K562 (cell line): ENCODE measurements around the gene PEPD. TPM values are rescaled to one million over a fixed set of nuclear protein-coding genes. Genes with fewer than 3 reads are reported as not detected.

Experiments
- CCNT2 ChIP-seq: IDR thresholded peaks from 2 replicates; pipeline ENCODE4 v1.6.1; 2011; ENCODE audit warnings: borderline replicate concordance, low read depth, mild to moderate bottlenecking, moderate library complexity, mixed read lengths, low read length; ENCODE audit not compliant: insufficient read length; ENCODE audit errors: extremely low read depth
- PYGO2 ChIP-seq: fragments of 450-650 bp; IDR thresholded peaks from 2 replicates; pipeline ENCODE4 v1.6.1; 2016; ENCODE audit warnings: mild to moderate bottlenecking, missing genetic modification characterization, moderate library complexity, missing compliant biosample characterization
- ZNF197 ChIP-seq: fragments of 200-800 bp; sonication (Bioruptor generic); IDR thresholded peaks from 2 replicates; pipeline ENCODE4 v1.6.1; 2016; ENCODE audit warnings: low read depth, missing genetic modification characterization, missing compliant biosample characterization
- polyA plus RNA-seq, 8 experiments: library from polyadenylated mRNA; depleted of rRNA in 4 of 8; stranded (reverse) in 5 of 8; unstranded in 3 of 8; fragments of >200 nt; fragmentation: Nextera tagmentation in 2 of 8; fragmentation: Illumina TruSeq in 1 of 8; extraction: Ambion mirVana in 2 of 8; extraction: Trizol in 1 of 8; gene quantifications; 2 replicates each; pipeline versions ENCODE4 v1.2.1 to v1.2.3, GENCODE V29; 2011 to 2014; ENCODE audit warnings: inconsistent platforms in 1 of 8, missing spikeins in 1 of 8
- total RNA-seq, 7 experiments: library from RNA; depleted of rRNA in 6 of 7; stranded (reverse); fragments of >200 nt in 6 of 7; fragmentation: Illumina TruSeq in 2 of 7; extraction: Trizol in 2 of 7; gene quantifications; 2 replicates each; pipeline versions ENCODE4 v1.2.1 to v1.2.3, GENCODE V29; 2011 to 2021; ENCODE audit warnings: low replicate concordance in 1 of 7
- TF ChIP-seq, protein P1 (sequence below): fragments of 450-650 bp; IDR thresholded peaks from 2 replicates; pipeline ENCODE4 v1.6.1; 2016; ENCODE audit warnings: mild to moderate bottlenecking, moderate library complexity

The PEPD gene
- total and polyA plus RNA-seq, 9 of the 15 experiments (the other 6 are each of a cell fraction or from before 2014, with no cell fraction given): 1.3 to 19.2 (median 16.0) TPM

DNA sequence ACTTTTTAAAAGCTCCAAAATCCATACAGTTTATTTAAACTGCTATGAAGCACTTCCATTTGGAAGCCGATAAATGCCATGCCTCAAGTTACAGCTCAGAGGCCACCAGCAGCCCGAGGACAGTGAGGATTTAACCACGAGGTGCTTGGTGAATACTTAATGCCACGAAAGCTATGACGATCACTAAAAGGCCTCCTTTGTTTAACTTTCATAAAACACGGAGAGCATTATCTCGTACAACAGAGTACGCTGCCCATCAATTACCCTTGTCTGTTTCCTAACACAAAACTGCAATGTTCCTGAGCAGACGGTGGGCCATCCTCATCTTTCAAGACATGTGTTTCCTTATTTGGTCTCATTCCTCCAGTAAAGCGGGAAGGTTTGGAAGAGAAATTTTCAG lies 58.4 kb downstream of the PEPD start (continued):
- TF ChIP-seq, protein P1, sequence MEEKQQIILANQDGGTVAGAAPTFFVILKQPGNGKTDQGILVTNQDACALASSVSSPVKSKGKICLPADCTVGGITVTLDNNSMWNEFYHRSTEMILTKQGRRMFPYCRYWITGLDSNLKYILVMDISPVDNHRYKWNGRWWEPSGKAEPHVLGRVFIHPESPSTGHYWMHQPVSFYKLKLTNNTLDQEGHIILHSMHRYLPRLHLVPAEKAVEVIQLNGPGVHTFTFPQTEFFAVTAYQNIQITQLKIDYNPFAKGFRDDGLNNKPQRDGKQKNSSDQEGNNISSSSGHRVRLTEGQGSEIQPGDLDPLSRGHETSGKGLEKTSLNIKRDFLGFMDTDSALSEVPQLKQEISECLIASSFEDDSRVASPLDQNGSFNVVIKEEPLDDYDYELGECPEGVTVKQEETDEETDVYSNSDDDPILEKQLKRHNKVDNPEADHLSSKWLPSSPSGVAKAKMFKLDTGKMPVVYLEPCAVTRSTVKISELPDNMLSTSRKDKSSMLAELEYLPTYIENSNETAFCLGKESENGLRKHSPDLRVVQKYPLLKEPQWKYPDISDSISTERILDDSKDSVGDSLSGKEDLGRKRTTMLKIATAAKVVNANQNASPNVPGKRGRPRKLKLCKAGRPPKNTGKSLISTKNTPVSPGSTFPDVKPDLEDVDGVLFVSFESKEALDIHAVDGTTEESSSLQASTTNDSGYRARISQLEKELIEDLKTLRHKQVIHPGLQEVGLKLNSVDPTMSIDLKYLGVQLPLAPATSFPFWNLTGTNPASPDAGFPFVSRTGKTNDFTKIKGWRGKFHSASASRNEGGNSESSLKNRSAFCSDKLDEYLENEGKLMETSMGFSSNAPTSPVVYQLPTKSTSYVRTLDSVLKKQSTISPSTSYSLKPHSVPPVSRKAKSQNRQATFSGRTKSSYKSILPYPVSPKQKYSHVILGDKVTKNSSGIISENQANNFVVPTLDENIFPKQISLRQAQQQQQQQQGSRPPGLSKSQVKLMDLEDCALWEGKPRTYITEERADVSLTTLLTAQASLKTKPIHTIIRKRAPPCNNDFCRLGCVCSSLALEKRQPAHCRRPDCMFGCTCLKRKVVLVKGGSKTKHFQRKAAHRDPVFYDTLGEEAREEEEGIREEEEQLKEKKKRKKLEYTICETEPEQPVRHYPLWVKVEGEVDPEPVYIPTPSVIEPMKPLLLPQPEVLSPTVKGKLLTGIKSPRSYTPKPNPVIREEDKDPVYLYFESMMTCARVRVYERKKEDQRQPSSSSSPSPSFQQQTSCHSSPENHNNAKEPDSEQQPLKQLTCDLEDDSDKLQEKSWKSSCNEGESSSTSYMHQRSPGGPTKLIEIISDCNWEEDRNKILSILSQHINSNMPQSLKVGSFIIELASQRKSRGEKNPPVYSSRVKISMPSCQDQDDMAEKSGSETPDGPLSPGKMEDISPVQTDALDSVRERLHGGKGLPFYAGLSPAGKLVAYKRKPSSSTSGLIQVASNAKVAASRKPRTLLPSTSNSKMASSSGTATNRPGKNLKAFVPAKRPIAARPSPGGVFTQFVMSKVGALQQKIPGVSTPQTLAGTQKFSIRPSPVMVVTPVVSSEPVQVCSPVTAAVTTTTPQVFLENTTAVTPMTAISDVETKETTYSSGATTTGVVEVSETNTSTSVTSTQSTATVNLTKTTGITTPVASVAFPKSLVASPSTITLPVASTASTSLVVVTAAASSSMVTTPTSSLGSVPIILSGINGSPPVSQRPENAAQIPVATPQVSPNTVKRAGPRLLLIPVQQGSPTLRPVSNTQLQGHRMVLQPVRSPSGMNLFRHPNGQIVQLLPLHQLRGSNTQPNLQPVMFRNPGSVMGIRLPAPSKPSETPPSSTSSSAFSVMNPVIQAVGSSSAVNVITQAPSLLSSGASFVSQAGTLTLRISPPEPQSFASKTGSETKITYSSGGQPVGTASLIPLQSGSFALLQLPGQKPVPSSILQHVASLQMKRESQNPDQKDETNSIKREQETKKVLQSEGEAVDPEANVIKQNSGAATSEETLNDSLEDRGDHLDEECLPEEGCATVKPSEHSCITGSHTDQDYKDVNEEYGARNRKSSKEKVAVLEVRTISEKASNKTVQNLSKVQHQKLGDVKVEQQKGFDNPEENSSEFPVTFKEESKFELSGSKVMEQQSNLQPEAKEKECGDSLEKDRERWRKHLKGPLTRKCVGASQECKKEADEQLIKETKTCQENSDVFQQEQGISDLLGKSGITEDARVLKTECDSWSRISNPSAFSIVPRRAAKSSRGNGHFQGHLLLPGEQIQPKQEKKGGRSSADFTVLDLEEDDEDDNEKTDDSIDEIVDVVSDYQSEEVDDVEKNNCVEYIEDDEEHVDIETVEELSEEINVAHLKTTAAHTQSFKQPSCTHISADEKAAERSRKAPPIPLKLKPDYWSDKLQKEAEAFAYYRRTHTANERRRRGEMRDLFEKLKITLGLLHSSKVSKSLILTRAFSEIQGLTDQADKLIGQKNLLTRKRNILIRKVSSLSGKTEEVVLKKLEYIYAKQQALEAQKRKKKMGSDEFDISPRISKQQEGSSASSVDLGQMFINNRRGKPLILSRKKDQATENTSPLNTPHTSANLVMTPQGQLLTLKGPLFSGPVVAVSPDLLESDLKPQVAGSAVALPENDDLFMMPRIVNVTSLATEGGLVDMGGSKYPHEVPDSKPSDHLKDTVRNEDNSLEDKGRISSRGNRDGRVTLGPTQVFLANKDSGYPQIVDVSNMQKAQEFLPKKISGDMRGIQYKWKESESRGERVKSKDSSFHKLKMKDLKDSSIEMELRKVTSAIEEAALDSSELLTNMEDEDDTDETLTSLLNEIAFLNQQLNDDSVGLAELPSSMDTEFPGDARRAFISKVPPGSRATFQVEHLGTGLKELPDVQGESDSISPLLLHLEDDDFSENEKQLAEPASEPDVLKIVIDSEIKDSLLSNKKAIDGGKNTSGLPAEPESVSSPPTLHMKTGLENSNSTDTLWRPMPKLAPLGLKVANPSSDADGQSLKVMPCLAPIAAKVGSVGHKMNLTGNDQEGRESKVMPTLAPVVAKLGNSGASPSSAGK: no peak
- no peak for TF ChIP-seq ZNF197
- no peak for TF ChIP-seq CCNT2
- TF ChIP-seq PYGO2 (tag): no peak
